ENCODE results near the gene REEP1. TPM values are rescaled to one million over a fixed set of nuclear protein-coding genes. Genes with fewer than 3 reads are reported as not detected.
"Not testable (repeated sequence)": the region's sequence is repeated elsewhere in the genome, so short reads cannot be mapped to it uniquely, and the experiment has no call there.

REEP1 gene
- total RNA-seq, 1 experiment from 2014 or later, result 3.4 TPM

DNA sequence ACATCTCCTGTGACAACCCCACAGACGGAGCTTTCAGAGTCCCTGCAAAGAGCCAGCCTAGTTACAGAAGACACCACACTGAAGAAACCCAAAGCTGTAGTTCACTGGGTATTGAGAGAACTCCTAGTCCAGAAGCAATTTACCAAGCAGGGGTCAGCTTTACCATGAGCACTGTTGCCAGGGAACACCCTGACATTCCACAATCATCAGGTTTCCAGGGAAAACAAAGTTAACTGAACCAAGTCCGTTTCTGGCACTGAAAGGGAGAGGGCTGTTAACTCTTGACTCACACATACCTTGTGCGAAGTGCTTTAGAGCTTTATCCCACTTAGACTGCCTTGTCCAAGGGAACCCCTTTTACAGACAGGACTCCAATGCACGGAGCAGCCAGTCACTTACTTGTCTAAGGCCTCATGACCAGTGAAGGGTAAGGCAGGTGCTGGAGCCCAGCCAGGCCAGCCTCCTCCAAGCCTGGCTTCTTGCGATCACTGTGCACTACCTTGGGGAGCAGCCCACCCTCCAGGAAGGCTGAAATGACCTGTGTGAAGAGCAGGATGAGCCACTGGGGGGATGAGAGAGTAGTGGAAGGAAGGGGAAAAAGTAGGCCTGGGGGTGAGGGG, 53.9 kb downstream of the REEP1 start:
- DNase-seq (ENCODE audit: low read depth), result peak; percentile 49

DNA sequence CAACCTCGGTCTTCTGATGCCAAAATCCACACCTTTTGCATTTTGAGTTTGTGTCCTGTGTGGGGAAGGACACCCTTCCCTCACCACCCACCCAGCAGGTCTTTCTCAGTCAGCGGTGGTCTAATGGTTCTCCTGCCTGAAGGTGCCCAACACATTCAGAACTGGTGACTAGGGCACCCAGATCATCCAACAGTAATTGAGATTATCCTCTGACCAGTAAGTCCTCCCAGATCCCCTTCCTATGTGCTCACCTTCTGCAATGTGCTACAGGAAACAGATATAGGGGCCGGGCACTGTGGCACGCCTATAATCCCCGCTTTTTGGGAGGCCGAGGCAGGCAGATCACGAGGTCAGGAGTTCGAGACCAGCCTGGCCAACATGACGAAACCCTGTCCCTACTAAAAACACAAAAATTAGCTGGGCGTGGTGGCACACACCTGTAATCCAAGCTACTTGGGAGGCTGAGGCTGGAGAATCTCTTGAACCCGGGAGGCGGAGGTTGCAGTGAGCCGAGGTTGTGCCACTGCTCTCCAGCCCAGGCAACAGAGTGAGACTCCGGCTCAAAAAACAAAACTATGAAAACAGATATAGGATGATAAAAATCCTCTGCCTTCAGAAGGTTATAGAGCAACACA, 56.2 kb downstream of the REEP1 start:
- no peak for DNase-seq (ENCODE audit: low read depth)

DNA sequence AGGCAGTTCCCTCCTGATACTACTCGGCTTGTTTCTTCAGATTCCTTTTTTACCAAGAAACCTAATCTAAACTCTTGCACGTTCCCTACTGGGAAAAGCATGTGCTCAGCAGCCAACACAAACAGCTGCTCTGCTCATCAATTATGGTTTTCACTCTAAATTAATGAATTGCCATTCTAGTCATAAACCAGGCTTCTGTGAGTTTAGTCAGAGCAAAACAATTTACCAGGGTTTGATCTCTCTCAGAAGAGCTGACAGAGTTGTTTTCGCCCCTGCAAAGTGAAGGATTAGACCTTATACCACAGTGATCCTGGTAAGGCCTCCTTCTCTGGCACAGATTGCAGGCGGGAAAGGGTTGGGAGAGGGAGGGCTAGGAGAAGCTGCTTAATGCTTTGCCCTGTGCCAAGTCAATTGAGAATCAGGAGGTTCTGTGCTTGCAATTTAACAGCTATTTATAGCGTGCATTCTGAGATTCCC, 57.2 kb downstream of the REEP1 start:
- no peak for DNase-seq (ENCODE audit: low read depth)

DNA sequence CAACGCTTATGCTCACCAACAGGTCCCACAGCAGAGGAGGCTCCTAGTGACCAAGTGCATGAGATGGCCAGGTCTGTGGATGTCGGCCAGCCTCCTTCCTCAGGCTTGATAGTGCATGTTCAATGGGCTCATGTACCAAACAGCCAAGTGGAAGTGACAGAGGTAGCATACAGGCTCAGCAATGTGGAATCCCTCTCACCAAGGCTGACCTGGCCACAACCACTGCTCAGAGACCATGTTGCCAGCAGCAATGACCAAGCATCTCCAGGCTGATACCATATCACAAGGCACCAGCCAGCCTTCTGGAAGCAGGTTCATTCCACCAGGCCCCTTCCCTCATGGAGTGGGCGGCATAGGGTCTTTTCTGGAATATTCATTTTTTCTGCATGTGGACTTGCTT, 61.5 kb downstream of the REEP1 start:
- DNase-seq (ENCODE audit: low read depth), result no peak

DNA sequence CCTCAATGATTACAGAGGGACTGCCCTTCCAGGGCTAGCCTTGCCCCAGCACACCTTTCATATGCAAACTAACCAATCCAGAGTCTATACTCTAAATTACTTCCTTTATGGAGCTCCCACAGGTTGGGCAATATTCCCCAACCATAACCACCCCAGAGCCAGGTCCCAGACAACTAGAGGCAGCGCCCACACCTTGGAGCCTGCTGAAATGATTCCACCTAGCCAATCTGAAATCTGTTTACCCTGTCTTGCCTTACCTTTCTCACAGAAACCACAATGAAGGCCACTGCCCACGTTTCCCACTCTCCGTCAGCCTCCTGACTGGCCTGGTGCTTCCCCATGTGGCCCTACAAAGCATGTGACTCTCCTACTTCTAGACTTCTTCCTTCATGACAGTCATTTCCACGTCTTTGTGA, 62.0 kb downstream of the REEP1 start:
- DNase-seq (ENCODE audit: low read depth), result no peak

DNA sequence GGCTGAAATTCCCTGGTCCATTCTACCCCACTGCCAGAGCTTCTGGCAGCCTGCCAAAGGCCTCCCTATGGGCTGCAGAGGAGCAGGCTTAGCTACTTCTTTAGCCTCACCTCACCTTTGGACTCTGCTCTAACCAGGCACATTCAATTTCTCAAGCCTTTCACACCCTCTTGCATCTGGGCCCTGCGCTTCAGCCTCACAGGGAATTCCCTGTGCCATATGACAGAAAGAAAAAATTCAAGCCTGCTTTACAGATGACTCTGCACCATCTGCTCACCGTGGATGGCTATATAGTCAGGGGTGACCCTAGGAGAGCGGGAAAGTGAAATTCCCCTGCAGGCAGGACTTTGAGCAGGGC, 62.5 kb downstream of the REEP1 start:
- DNase-seq (ENCODE audit: low read depth), result peak; percentile 64

DNA sequence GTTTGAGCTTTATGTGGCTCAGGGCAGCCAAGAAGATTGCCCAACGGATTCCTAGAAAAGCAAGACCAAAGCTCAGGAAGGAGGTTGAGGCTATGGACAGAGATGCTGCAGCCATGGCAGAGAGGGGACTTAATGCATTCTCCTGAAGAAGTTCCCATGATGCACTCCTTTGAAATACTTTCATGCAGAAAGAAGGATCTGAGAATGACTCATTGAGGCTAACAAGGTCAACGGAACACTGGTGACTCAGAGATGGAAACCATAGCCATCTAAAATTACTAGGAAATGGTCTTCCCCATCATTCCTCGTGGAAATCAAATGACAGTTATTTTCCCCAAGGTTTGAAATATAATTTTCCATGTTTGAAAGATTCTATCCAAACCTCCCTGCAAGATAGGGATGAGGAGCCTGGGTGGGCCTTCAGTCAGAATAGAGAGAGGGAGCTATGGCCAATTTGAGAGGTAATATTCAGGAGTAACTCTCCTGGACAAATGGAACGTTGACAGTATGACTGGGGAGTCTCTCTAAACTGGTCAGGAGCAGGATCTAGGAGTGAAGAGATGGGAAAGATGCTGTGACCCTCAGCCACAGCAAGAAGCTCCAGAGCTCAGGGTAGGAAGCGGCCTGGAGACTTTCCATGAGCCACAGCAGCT, 63.0 kb downstream of the REEP1 start:
- peak; percentile 89 for DNase-seq (ENCODE audit: low read depth)

DNA sequence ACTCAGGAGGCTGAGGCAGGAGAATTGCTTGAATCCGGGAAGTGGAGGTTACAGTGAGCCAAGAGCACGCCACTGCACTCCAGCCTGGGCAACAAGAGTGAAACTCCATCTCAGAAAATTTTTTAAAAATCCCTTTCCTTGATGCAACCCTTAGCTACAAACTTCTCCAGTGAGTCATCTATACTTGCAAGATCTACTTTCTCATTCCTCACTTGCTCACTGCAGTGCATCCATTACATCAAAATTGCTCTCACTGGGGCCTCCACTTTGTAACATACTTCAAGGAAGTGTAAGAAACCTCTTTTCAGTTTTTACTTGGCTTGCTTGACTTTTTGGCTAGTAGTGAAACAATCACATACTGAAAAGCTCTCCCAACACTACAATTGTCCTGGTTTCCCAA, 65.3 kb downstream of the REEP1 start:
- DNase-seq (ENCODE audit: low read depth), result no peak

DNA sequence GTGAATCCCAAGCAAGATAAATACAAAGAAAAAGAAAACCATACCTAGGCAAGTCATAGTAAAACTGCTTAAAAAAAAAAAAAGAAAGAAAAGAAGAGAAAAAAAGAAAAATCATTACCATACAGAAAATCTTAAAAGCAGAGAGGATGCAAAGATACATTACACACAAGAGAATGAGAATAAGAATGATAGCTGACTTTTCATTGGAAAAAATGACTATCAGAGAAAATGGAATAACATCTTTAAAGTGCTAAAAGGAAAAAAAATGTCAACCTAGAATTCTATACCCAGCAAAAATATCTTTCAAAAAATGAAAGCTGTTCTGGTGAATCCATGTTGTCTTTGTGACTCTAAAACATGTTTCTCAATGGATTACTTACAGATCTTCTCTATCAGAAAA, 66.2 kb downstream of the REEP1 start:
- DNase-seq (ENCODE audit: low read depth), result no peak

DNA sequence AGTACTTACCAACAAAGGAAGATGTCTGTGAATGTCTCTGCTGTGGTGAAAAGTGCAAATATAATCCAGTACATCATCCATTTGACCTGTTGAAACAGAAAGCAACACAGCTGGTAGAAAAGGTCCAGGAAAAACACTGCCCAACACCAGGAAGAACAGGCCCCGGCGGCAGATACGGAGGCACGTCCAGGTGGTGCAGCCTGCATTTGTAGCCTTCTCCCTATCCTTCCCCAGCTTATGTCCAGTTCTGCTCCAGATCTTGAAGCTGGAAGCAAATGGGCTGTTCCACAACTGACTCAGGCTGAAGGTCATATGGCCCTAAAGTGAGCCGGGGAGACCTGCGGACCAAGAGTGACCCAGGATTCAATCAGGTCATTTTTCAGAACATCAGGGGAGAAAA, 73.5 kb downstream of the REEP1 start:
- no peak for DNase-seq (ENCODE audit: low read depth)

DNA sequence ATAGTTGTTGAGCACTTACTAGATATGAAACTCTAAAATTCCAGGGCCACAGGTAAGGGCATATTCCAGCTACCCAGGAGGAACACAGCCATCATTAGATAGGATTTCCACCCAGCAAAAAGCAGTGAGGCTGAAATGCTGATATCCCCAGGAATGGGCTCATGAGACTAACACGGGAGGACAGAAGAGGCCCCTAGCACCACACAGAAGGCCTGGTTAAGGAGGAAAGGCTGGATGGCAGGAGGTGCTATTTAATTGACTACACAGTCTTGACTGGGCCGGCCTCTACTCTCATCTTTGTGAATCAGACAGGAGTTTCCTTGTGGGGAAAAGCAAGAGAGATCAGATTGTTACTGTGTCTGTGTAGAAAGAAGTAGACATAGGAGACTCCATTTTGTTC, 76.4 kb downstream of the REEP1 start:
- no peak for DNase-seq (ENCODE audit: low read depth)

DNA sequence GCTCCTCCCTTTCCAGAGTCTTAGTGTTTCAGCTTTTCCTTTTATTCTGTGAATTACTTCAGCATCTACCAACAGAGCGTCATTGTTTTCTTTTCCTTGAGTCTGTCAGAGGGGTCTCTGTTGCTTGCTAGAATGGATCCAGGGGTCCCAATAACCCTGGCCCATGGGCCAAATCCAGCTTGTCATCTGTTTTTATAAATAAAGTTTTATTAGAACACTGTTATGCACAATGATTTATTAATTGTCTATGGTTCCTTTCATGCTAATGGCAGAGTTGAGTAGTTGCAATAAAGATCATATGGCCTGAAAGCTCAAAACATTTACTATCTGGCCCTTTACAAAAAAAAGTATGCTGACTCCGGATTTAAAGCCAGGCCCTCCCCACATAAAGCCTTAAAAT, 79.3 kb downstream of the REEP1 start:
- no peak for DNase-seq (ENCODE audit: low read depth)

DNA sequence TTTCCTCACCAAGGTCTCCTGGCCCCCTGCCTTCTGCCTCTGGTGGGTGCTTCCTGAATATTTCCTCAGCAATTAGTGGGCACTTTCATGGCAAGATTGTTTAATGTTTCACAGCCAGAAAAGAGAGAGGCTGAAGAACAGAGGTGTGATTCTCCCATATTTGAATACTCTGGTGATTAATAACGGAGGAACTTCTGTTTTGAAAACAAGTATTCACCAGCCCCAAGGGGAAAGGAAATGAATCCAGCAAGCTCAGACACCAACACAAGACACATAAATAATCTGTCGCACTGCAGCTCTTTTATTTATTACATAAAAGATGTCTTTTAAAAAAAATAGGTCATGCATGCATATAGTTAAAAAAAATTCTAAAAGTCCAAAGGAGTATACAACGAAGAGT, 80.4 kb downstream of the REEP1 start:
- no peak for DNase-seq (ENCODE audit: low read depth)

DNA sequence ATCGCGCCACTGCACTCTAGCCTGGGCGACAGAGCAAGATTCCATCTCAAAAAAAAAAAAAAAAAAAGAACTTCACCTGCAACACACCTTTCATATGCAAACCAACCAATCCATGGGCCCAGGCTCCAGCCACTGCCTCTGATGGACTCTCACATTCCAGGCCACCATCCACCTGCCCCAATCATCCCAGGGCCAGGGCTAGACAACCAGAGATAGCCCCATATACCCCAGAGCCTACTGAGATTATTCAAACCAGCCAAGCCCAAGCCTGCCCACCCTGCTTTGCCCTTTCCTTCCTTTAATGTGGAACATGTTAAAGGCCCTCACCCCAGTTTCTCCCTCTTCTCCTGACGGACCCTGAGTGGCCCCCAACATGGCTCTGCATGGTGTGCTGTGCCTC, 81.1 kb downstream of the REEP1 start:
- no peak for DNase-seq (ENCODE audit: low read depth)

DNA sequence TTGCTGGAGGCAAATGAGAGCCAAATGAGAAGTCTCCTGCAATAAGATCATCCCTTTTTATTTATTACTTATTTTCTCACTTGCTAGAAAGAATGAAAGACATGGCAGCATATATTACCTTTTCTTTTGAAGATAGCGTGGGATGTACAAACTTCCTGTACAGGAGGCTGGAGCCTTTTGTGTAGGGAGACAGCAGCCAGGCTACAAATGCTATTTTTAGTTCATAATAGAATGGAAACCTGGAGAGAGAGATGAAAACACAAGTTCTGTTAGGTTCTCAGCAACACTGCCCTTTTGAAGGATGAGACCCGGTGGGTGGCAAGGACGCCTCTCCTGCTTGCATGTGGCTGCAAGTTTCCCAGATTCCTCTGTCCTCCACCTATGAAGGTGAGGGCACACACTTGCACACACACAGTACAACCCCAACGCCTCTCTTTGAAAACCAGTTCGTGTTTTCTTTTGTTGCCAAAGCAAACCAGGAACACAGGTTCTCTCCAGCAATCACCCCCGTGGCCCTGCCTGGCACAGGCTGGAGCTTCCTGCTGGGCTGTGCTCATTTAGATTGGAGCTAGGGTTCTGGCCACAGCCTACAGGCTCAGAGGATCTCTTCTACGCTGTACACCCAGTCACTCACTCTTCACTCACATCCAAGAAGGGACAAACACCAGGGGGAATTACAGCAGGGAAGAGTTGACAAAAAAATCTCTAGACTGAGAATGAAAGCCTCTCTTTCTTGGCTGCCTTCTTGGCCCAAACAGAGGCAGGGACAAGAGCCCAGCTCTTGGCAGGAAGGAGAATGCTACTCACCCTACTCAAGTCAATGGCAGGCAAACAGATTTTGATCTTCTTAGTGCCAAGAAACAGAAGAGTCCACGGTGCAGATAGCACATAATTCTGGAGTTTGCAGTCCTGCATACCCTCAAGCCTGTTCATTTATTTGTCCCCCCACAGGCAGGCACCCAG, 82.6 kb downstream of the REEP1 start:
- DNase-seq (ENCODE audit: low read depth), result no peak

DNA sequence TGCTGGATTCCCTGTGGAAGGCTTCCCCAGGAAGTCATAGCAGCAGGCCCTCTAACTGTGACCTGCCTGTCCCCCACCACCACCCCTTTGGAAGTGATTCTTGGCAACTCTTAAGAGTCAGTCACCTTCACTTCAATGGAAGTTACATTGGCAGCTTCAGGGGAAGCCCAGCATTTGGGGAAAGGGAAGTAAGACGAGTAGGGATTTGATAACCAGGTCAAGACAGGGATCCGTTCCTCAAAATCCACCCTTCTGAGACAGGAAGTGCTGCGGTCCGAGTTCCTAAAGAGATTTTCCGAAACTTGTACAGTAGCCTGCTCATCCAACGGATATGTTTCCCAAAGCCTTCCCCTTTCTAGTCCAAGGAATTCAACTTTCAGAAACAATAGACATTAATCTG, 84.0 kb downstream of the REEP1 start:
- DNase-seq (ENCODE audit: low read depth), result no peak

DNA sequence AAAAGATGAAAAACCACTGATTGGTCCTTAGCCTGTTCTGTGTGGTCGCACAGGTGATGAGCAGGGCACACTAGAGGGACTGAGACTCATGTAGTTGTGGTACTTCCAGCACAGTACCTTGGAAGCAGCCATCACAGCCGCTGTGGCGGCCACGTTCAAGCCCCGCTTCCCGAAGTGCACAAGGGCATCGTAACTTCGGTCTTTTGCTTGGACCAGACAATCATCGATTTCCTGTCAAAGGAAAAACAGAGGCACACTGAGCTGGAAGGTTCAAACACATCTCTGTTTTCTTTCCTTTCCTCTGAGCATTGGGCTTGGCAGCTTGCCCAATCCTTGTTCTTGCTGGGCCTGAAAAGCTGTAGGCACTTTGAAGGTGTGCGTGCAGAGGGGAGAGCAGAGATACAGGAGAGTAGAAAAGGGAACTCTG, 85.6 kb downstream of the REEP1 start:
- DNase-seq (ENCODE audit: low read depth), result no peak

DNA sequence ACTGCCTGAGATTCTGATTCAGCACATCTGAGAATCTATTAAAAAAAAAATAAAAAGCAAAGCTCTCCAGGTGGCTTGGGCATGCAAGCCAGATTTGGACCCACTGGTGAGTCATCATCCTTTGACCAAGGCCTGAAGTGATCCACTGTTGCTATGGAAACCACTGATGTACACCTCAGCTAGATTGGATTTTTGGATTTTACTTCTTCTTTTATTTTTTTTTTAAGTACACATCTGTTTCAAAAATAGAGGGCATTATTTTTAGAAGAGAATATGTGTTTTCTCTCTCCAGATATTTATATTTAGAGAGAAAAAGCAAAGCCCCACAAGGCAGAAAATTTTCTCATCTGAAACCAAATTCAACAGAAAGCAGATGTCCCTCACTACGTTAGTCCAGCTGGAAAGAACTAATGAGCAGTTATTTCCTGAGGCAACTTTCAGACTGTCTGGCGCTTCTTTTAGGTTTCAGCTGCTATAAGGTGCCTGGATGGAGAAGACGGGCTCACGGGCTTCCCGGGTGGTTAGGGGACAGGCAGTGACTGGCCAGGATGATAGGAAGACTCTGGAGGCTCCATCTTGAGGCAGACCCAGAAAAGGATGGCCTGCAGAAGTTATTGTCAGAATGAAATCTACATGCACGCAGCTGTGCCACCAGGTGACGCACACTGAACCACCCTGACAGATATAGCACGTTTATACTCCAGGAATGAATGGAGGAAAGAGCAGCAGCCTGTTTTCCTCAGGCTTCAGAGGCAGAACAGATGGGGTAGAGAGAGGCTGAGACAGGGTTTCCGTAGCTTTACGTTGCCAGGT, 87.6 kb downstream of the REEP1 start:
- DNase-seq (ENCODE audit: low read depth), result peak; percentile 92

DNA sequence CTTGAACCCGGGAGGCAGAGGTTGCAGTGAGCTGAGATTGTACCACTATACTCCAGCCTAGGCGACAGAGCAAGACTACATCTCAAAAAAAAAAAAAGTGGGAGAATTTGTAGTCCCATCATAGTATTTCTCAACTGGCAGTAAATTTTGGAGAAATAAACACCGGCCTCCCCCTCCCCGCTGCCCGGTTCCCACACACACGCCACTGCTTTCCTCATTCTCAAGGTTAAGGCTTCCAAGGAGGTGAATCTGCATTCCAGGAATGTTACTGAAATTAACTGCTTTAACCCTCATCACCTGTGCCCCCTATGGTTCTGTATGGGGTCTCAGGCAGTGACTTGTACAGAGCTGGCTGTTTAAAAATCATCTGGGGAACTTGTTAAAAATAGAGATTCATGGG, 88.2 kb downstream of the REEP1 start:
- no peak for DNase-seq (ENCODE audit: low read depth)

DNA sequence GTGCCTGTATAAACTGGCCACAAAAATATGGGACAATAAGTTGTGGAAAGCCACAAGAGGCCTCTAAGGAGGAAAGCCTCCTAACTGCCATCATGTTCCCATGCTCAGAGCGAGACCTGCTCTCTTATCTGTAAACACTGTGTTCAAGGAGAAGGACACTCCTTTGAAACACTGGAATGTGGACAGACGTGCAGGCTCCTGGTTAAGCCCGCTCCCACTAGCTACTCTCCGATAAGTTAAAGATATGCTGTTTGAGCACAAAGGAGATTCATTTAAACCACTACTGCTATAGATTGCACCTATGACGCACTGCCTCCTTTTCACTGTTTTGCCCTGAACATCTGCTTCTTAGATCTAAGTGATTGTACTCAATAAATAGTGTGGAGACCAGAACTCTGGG, 92.2 kb downstream of the REEP1 start:
- DNase-seq (ENCODE audit: low read depth), result not testable (repeated sequence)

DNA sequence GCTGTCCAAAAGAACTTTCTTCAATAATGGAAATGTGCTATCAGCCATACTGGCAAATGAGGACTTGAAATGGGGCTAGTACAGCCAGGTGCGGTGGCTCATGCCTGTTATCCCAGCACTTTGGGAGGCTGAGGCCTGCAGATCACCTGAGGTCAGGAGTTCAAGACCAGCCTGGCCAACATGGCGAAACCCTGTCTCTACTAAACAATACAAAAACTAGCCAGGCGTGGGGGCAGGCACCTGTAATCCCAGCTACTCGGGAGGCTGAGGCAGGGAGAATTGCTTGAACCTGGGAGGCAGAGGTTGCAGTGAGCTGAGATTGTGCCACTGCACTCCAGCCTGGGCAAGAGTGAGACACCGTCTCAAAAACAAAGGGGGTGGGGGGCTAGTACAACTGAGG, 92.6 kb downstream of the REEP1 start:
- DNase-seq (ENCODE audit: low read depth), result not testable (repeated sequence)
